GM12892 (cell line): Measurements from ENCODE around the gene SLCO1B3.

Experiments used
- DNase-seq: peaks from one replicate; pipeline ENCODE4 v3.0.0; 2011; ENCODE audit not compliant: insufficient read length
- FAIRE-seq: peaks from 2 replicates; lab custom pipeline; 2011; peaks lifted over from hg19 to GRCh38; lab: Jason Lieb, UNC
- POLR2A ChIP-seq: IDR thresholded peaks from 2 replicates; pipeline ENCODE4 v1.6.1; 2011; ENCODE audit warnings: low read depth, low read length, control low read depth
- POLR2AphosphoS5 ChIP-seq: IDR thresholded peaks from 2 replicates; pipeline ENCODE4 v1.6.1; 2011; ENCODE audit warnings: low read depth, low read length, control low read depth
- TAF1 ChIP-seq: IDR thresholded peaks from 2 replicates; pipeline ENCODE4 v1.6.1; 2011; ENCODE audit warnings: low read depth, mild to moderate bottlenecking, control low read depth, low read length, borderline replicate concordance

Gene SLCO1B3

DNA sequence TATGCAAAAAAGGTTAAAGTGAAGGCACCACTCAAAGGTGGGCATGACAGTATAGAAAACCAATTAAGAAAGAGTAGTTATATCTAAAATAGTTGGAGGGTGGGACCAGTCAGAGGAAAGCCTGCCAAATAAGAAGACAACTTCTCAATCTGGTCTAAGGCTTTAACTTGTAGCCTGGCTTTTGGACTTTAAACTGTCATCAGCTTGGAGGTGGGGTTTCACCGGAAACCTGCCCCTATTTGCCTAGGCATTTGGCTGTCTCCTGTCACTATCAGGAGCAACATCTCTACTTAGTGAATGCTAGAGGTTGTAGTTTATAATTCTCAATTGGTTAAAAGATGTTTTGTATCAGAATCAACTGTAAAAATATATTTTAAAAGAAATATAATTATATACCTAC is 107.3 kb downstream of the SLCO1B3 start:
- TF ChIP-seq POLR2A (no peak), POLR2AphosphoS5 (no peak)
- DNase-seq (no peak), FAIRE-seq (no peak)

GRCh38 chr12:20931894-20932293 is 121.4 kb downstream of the SLCO1B3 start:
- DNase-seq (no peak), FAIRE-seq (no peak)
- TF ChIP-seq POLR2AphosphoS5 (no peak), TAF1 (no peak), POLR2A (no peak)

DNA sequence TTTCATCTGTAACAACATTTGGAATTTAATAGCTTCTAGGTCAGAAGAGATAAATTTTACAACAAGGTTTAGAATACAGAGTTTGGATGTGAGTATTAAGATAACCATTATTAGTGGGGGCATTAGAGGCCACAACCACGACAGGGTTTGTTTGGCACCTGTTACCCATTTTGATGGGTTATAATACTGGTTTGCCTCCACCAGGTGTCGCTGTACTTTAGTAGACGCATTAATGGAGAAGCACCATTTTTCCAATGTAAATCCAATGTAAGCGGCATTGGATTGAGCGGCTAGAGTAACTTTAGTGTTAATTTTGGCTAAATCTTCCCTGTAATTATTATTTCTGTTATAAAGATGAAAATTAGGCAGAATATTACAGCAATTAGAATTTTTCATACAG is 136.2 kb downstream of the SLCO1B3 start:
- peak; percentile 50 for FAIRE-seq
- no peak for DNase-seq
- TF ChIP-seq POLR2A = no peak
- no peak for TF ChIP-seq TAF1
- no peak for TF ChIP-seq POLR2AphosphoS5

GRCh38 chr12:20950248-20950647 is 139.7 kb downstream of the SLCO1B3 start:
- DNase-seq (no peak), FAIRE-seq (peak; percentile 9)
- no peak for TF ChIP-seq POLR2AphosphoS5
- TF ChIP-seq POLR2A = no peak
- TF ChIP-seq TAF1 = no peak

DNA sequence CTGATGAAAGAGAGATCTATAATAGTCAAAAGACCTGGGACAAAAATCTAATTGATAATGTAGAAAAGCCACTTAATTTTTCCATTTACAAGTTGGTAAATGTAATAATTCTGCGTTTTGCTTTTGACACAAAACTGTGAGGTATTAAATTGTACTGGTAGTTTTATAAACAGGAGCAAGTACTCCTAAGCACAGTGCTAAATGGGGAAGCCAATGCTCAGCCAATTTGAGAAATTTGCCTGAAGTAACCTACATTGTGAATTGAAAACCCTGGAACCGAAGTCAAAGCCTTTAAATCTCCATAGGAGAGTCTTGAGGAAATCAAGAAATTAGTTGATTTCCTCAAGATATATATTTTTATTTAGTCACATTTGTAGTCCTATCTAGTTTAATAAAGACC is 152.8 kb downstream of the SLCO1B3 start:
- FAIRE-seq (no peak), DNase-seq (no peak)
- TF ChIP-seq POLR2AphosphoS5 = no peak
- TF ChIP-seq TAF1 = no peak
- TF ChIP-seq POLR2A = no peak

GRCh38 chr12:20963762-20964161 is 153.3 kb downstream of the SLCO1B3 start:
- DNase-seq (no peak), FAIRE-seq (no peak)
- TF ChIP-seq POLR2AphosphoS5 (no peak), POLR2A (no peak), TAF1 (no peak)
